ENCODE data around the gene TMEM163. TPM values are rescaled to one million over a fixed set of nuclear protein-coding genes. Genes with fewer than 3 reads are reported as not detected.

The TMEM163 gene
- total RNA-seq, 1 experiment from 2014 or later: 0.12 TPM

- Histone ChIP-seq H3K9me2 (ENCODE audit: insufficient read depth) (no peaks in the 10 kb centered on the region), H3K4me2 (ENCODE audit: low read length) (no peak overlapping the region), H2AFZ (ENCODE audit: low read depth, low read length, poor library complexity, severe bottlenecking) (no peak overlapping the region), H3K79me2 (ENCODE audit: insufficient read depth, low read length) (no peaks in the 10 kb centered on the region), H3K9ac (ENCODE audit: low read length) (no peak overlapping the region), H3K4me3 (replicated peaks in 1 of 2; ENCODE audit: low read depth in 1 of 2, low read length in 2 of 2) (no peak overlapping the region), H3K4me1 (ENCODE audit: control insufficient read depth in 1 of 2, insufficient read depth in 2 of 2, low read length in 2 of 2) (no peaks in the 10 kb centered on the region), H3K36me3 (ENCODE audit: control insufficient read depth in 1 of 2, insufficient read depth in 2 of 2, low read length in 2 of 2) (no peaks in the 10 kb centered on the region), H3K9me3 (ENCODE audit: control insufficient read depth in 1 of 2, insufficient read depth in 1 of 2, low read depth in 1 of 2, low read length in 2 of 2) (no peaks in the 10 kb centered on the region), H4K20me1 (ENCODE audit: insufficient read depth) (no peaks in the 10 kb centered on the region), H3K27ac (ENCODE audit: low read depth, low read length) (no peak overlapping the region), H3K27me3 (ENCODE audit: insufficient read depth, low read length) (no peaks in the 10 kb centered on the region)
- BruUV-seq (replicated peaks): no TSS peak
- no peak for ATAC-seq
- POLR2A ChIA-PET: no interaction called here
- no peak for DNase-seq (ENCODE audit: low read depth, low spot score)
- CTCF ChIA-PET: no interaction called here
- intact Hi-C loops (cut with micrococcal nuclease): loop anchor here (10.0 kb wide), 1 partner anchor 313 kb away; no protein-coding TSS in a partner anchor
- RAD21 ChIA-PET (ENCODE audit: low non-redundant PET in 1 of 2, low total read pairs in 2 of 2, uncharacterized antibody in 2 of 2, unreplicated experiment in 2 of 2): no interaction called here
- TF ChIP-seq SRF (IDR thresholded peaks at IDR 0.05; ENCODE audit: low read depth) (no peak), ZBTB33 (IDR thresholded peaks at IDR 0.05; ENCODE audit: extremely low read depth, insufficient replicate concordance, low read length) (no peak)
Measured at GRCh38 chr2:134462275-134462674, 256.5 kb downstream of the TMEM163 start.

- H3K27me3 ChIP-seq (ENCODE audit: insufficient read depth, low read length): no peaks in the 10 kb centered on the region
- H3K36me3 ChIP-seq (ENCODE audit: control insufficient read depth in 1 of 2, insufficient read depth in 2 of 2, low read length in 2 of 2): no peaks in the 10 kb centered on the region
- H3K27ac ChIP-seq (ENCODE audit: low read depth, low read length): no peak overlapping the region
- H3K4me3 ChIP-seq (replicated peaks in 1 of 2; ENCODE audit: low read depth in 1 of 2, low read length in 2 of 2): no peak overlapping the region
- no peaks in the 10 kb centered on the region for H3K9me3 ChIP-seq (ENCODE audit: control insufficient read depth in 1 of 2, insufficient read depth in 1 of 2, low read depth in 1 of 2, low read length in 2 of 2)
- no peaks in the 10 kb centered on the region for H4K20me1 ChIP-seq (ENCODE audit: insufficient read depth)
- H3K9me2 ChIP-seq (ENCODE audit: insufficient read depth): no peaks in the 10 kb centered on the region
- BruUV-seq (replicated peaks): no TSS peak
- H3K9ac ChIP-seq (ENCODE audit: low read length): no peak overlapping the region
- ChIA-PET POLR2A (no interaction called here), CTCF (interaction anchor here (1.0 to 1.8 kb wide), 3 partner anchors 321 to 527 kb away, joined by 3 to 11 read pairs (median 4); no protein-coding TSS in a partner anchor), RAD21 (ENCODE audit: low non-redundant PET in 1 of 2, low total read pairs in 2 of 2, uncharacterized antibody in 2 of 2, unreplicated experiment in 2 of 2) (no interaction called here)
- no peaks in the 10 kb centered on the region for H3K4me1 ChIP-seq (ENCODE audit: control insufficient read depth in 1 of 2, insufficient read depth in 2 of 2, low read length in 2 of 2)
- ATAC-seq: no peak
- no peak for DNase-seq (ENCODE audit: low read depth, low spot score)
- no peak overlapping the region for H3K4me2 ChIP-seq (ENCODE audit: low read length)
- H2AFZ ChIP-seq (ENCODE audit: low read depth, low read length, poor library complexity, severe bottlenecking): no peak overlapping the region
- intact Hi-C loops (cut with micrococcal nuclease): loop anchor here (10.0 kb wide), 1 partner anchor 313 kb away; no protein-coding TSS in a partner anchor
- no peak for TF ChIP-seq EGR1 (IDR thresholded peaks at IDR 0.05; ENCODE audit: low read depth)
- TF ChIP-seq SP1 (IDR thresholded peaks at IDR 0.05; ENCODE audit: low read depth): no peak
- no peak for TF ChIP-seq JUND (IDR thresholded peaks at IDR 0.05)
- no peak for TF ChIP-seq EZH2phosphoT487 (IDR thresholded peaks at IDR 0.05; ENCODE audit: borderline replicate concordance)
- no peak for TF ChIP-seq ATF3 (IDR thresholded peaks at IDR 0.05)
- no peak for TF ChIP-seq POLR2A (IDR thresholded peaks at IDR 0.05; ENCODE audit: borderline replicate concordance, extremely low read depth, insufficient read depth, insufficient read length)
- no peak for TF ChIP-seq CTCF (IDR thresholded peaks at IDR 0.05 in 2 of 3, conservative IDR thresholded peaks at IDR 0.05 in 1 of 3; ENCODE audit: borderline replicate concordance in 1 of 3, insufficient read depth in 1 of 3, low read depth in 2 of 3, low read length in 2 of 3)
- TF ChIP-seq SRF (IDR thresholded peaks at IDR 0.05; ENCODE audit: low read depth): no peak
- no peak for TF ChIP-seq ZFX (IDR thresholded peaks at IDR 0.05)
- TF ChIP-seq ZBTB33 (IDR thresholded peaks at IDR 0.05; ENCODE audit: extremely low read depth, insufficient replicate concordance, low read length): no peak
- no peak for TF ChIP-seq RAD21 (IDR thresholded peaks at IDR 0.05; ENCODE audit: low read depth)
- no peak for TF ChIP-seq EZH2 (IDR thresholded peaks at IDR 0.05)
- TF ChIP-seq ELF1 (IDR thresholded peaks at IDR 0.05; ENCODE audit: borderline replicate concordance, low read depth): no peak
- TF ChIP-seq ZNF274 (IDR thresholded peaks at IDR 0.05; ENCODE audit: low read depth, low read length): no peak
- TF ChIP-seq POLR2AphosphoS5 (IDR thresholded peaks at IDR 0.05; ENCODE audit: low read depth, low read length): no peak
- TF ChIP-seq SIN3A (IDR thresholded peaks at IDR 0.05; ENCODE audit: low read depth): no peak
- no peaks in the 10 kb centered on the region for H3K79me2 ChIP-seq (ENCODE audit: insufficient read depth, low read length)
Measured at GRCh38 chr2:134461511-134461910, 257.3 kb downstream of the TMEM163 start.

Data from HCT116 (cell line).